ENCODE data around the gene SETD9. TPM values are rescaled to one million over a fixed set of nuclear protein-coding genes. Genes with fewer than 3 reads are reported as not detected.

Gene SETD9
- total and polyA plus RNA-seq, 2 of the 13 experiments (the other 11 are each of a cell fraction or from before 2014, with no cell fraction given) = 4.8 to 17.8 TPM

GRCh38 chr5:56951946-56952691, 42.7 kb downstream of the SETD9 start, which contains the start of gene MIER3 (continued):
- TF ChIP-seq ZNF609 (CRISPR knock-in tag; IDR thresholded peaks at IDR 0.05; ENCODE audit: borderline replicate concordance) (no peak), KAT7 (CRISPR knock-in tag; IDR thresholded peaks at IDR 0.05; ENCODE audit: borderline replicate concordance) (no peak), ZNF598 (CRISPR knock-in tag; IDR thresholded peaks at IDR 0.05; ENCODE audit: borderline replicate concordance) (no peak), TCF7L2 (IDR thresholded peaks at IDR 0.05; ENCODE audit: low read depth, low read length) (no peak), PLRG1 (conservative IDR thresholded peaks at IDR 0.05) (no peak), REL (CRISPR knock-in tag; conservative IDR thresholded peaks at IDR 0.05) (no peak), SUZ12 (IDR thresholded peaks at IDR 0.05; ENCODE audit: low read depth, low read length) (no peak), HOMEZ (CRISPR knock-in tag; IDR thresholded peaks at IDR 0.05; ENCODE audit: low read depth) (no peak), ZNF563 (CRISPR knock-in tag; IDR thresholded peaks at IDR 0.05) (peak; percentile 1; the same call in 1 of the 2 replicates), GPBP1L1 (CRISPR knock-in tag; IDR thresholded peaks at IDR 0.05) (no peak), MLLT10 (CRISPR knock-in tag; IDR thresholded peaks at IDR 0.05) (no peak), ZNF350 (CRISPR knock-in tag; IDR thresholded peaks at IDR 0.05; ENCODE audit: borderline replicate concordance, low read depth) (no peak), ZSCAN22 (CRISPR knock-in tag; IDR thresholded peaks at IDR 0.05) (peak; percentile 79; the same call in 1 of the 2 replicates), TEAD2 (CRISPR knock-in tag; IDR thresholded peaks at IDR 0.05) (no peak), PAX8 (CRISPR knock-in tag; IDR thresholded peaks at IDR 0.05; ENCODE audit: borderline replicate concordance) (no peak), ZNF770 (CRISPR knock-in tag; IDR thresholded peaks at IDR 0.05) (peak; percentile 34; the same call in 1 of the 2 replicates), CREB1 (IDR thresholded peaks at IDR 0.05) (no peak), CREB1 (CRISPR knock-in tag; IDR thresholded peaks at IDR 0.05) (no peak), ZNF576 (CRISPR knock-in tag; IDR thresholded peaks at IDR 0.05) (no peak; the same call in 1 of the 2 replicates), NR2F6 (IDR thresholded peaks at IDR 0.05) (no peak), NR2F6 (CRISPR knock-in tag; IDR thresholded peaks at IDR 0.05) (no peak)

Measured in HepG2 (cell line).